H9 (cell line): ENCODE data around the gene HCRTR1. TPM values are rescaled to one million over a fixed set of nuclear protein-coding genes. Genes with fewer than 3 reads are reported as not detected.

Source experiments
- DNase-seq: peaks from one replicate; pipeline ENCODE4 v3.0.0-alpha.2; 2017
- H2AFZ ChIP-seq: one replicate; pipeline ENCODE4 v1.6.1; 2013; ENCODE audit warnings: mild to moderate bottlenecking, low read length, control low read depth, moderate library complexity
- H2AK5ac ChIP-seq: 2 replicates; pipeline ENCODE4 v1.6.1; 2013; ENCODE audit warnings: low read length, control low read depth, mixed read lengths; ENCODE audit not compliant: insufficient read length
- H2BK120ac ChIP-seq: one replicate; pipeline ENCODE4 v1.6.1; 2013; ENCODE audit warnings: low read depth, mild to moderate bottlenecking, low read length, control low read depth, inconsistent platforms; ENCODE audit not compliant: poor library complexity, severe bottlenecking
- H2BK12ac ChIP-seq: 2 replicates; pipeline ENCODE4 v1.6.1; 2013; ENCODE audit warnings: low read length, control low read depth, mixed read lengths, low read depth; ENCODE audit not compliant: insufficient read length
- H2BK15ac ChIP-seq: 2 replicates; pipeline ENCODE4 v1.6.1; 2013; ENCODE audit warnings: low read depth, low read length, control low read depth
- H2BK20ac ChIP-seq: one replicate; pipeline ENCODE4 v1.6.1; 2013; ENCODE audit warnings: low read depth, mild to moderate bottlenecking, low read length, control low read depth, inconsistent platforms; ENCODE audit not compliant: poor library complexity, severe bottlenecking
- H2BK5ac ChIP-seq: 2 replicates; pipeline ENCODE4 v1.6.1; 2013; ENCODE audit warnings: low read length, control low read depth, mixed read lengths; ENCODE audit not compliant: insufficient read length
- H3K14ac ChIP-seq: 2 replicates; pipeline ENCODE4 v1.6.1; 2013; ENCODE audit warnings: low read length, control low read depth; ENCODE audit not compliant: insufficient read depth
- H3K18ac ChIP-seq: 2 replicates; pipeline ENCODE4 v1.6.1; 2013; ENCODE audit warnings: low read depth, mild to moderate bottlenecking, mixed read lengths, low read length, control low read depth; ENCODE audit not compliant: insufficient read length
- H3K23ac ChIP-seq: 2 replicates; pipeline ENCODE4 v1.6.1; 2013; ENCODE audit warnings: low read length, control low read depth, mixed read lengths, low read depth; ENCODE audit not compliant: insufficient read length
- H3K23me2 ChIP-seq: 2 replicates; pipeline ENCODE4 v1.6.1; 2013; ENCODE audit warnings: low read depth, mild to moderate bottlenecking, mixed read lengths, low read length, control low read depth; ENCODE audit not compliant: insufficient read length, poor library complexity, severe bottlenecking
- H3K27ac ChIP-seq: 2 replicates; pipeline ENCODE4 v1.5.1; 2013; ENCODE audit warnings: low read length, control low read depth, mixed read lengths, low read depth; ENCODE audit not compliant: insufficient read length
- H3K27me3 ChIP-seq: 2 replicates; pipeline ENCODE4 v1.6.1; 2013; ENCODE audit warnings: low read length, control low read depth, inconsistent platforms; ENCODE audit not compliant: insufficient read depth
- H3K4ac ChIP-seq: 2 replicates; pipeline ENCODE4 v1.6.1; 2013; ENCODE audit warnings: low read depth, mild to moderate bottlenecking, control low read depth, inconsistent platforms, low read length, moderate library complexity
- H3K4me1 ChIP-seq: 2 replicates; pipeline ENCODE4 v1.6.1; 2013; ENCODE audit warnings: low read length, control low read depth, inconsistent platforms; ENCODE audit not compliant: insufficient read depth
- H3K4me2 ChIP-seq: 2 replicates; pipeline ENCODE4 v1.6.1; 2013; ENCODE audit warnings: low read length, control low read depth, mixed read lengths; ENCODE audit not compliant: insufficient read length, insufficient read depth
- H3K56ac ChIP-seq: 2 replicates; pipeline ENCODE4 v1.6.1; 2013; ENCODE audit warnings: low read depth, mild to moderate bottlenecking, mixed read lengths, low read length, control low read depth; ENCODE audit not compliant: insufficient read length
- H3K79me1 ChIP-seq: 2 replicates; pipeline ENCODE4 v1.6.1; 2013; ENCODE audit warnings: low read depth, mild to moderate bottlenecking, moderate library complexity, low read length, control low read depth, inconsistent platforms; ENCODE audit not compliant: insufficient read depth, poor library complexity, severe bottlenecking
- H3K79me2 ChIP-seq: 2 replicates; pipeline ENCODE4 v1.6.1; 2013; ENCODE audit warnings: low read length, control low read depth, inconsistent platforms; ENCODE audit not compliant: insufficient read depth
- H3K9ac ChIP-seq: 2 replicates; pipeline ENCODE4 v1.6.1; 2013; ENCODE audit warnings: low read length, control low read depth, mixed read lengths; ENCODE audit not compliant: insufficient read length; ENCODE audit errors: extremely low read depth
- H3K9me3 ChIP-seq: one replicate; pipeline ENCODE4 v1.6.1; 2013; ENCODE audit warnings: low read depth, low read length, inconsistent platforms; ENCODE audit not compliant: control insufficient read depth
- H3T11ph ChIP-seq: one replicate; pipeline ENCODE4 v1.6.1; 2013; ENCODE audit warnings: mild to moderate bottlenecking, low read length, control low read depth, inconsistent platforms
- H4K20me1 ChIP-seq: one replicate; pipeline ENCODE4 v1.6.1; 2013; ENCODE audit not compliant: control insufficient read depth, insufficient read length, insufficient read depth
- H4K5ac ChIP-seq: 2 replicates; pipeline ENCODE4 v1.6.1; 2013; ENCODE audit warnings: low read depth, mild to moderate bottlenecking, mixed read lengths, low read length, control low read depth; ENCODE audit not compliant: insufficient read length
- H4K8ac ChIP-seq: replicated peaks from 2 replicates; pipeline ENCODE4 v1.6.1; 2013; ENCODE audit warnings: low read length, control low read depth, mixed read lengths, low read depth; ENCODE audit not compliant: insufficient read length
- H4K91ac ChIP-seq: 2 replicates; pipeline ENCODE4 v1.6.1; 2013; ENCODE audit warnings: low read depth, mild to moderate bottlenecking, moderate library complexity, mixed read lengths, low read length, control low read depth; ENCODE audit not compliant: insufficient read length
- H3K27ac Mint-ChIP-seq, 3 experiments: 2 replicates in 2 of 3; 3 replicates in 1 of 3; pipeline ENCODE4 v1.8.0; 2020 to 2021; ENCODE audit warnings: mixed read lengths in 3 of 3, mild to moderate bottlenecking in 1 of 3, moderate library complexity in 1 of 3
- H3K27me3 Mint-ChIP-seq: 2 replicates; pipeline ENCODE4 v1.8.0; 2021; ENCODE audit warnings: low read depth, mild to moderate bottlenecking, moderate library complexity, mixed read lengths
- H3K36me3 Mint-ChIP-seq, 3 experiments: 2 replicates in 2 of 3; 3 replicates in 1 of 3; pipeline ENCODE4 v1.8.0; 2020 to 2021; ENCODE audit warnings: low read depth in 3 of 3, mixed read lengths in 3 of 3; ENCODE audit not compliant: insufficient read depth in 1 of 3
- H3K4me1 Mint-ChIP-seq, 2 experiments: 2 replicates each; pipeline ENCODE4 v1.8.0; 2020; ENCODE audit warnings: mixed read lengths in 2 of 2
- H3K4me3 Mint-ChIP-seq, 2 experiments: 2 replicates in 1 of 2; 3 replicates in 1 of 2; pipeline ENCODE4 v1.8.0; 2020 to 2021; ENCODE audit warnings: mild to moderate bottlenecking in 2 of 2, mixed read lengths in 2 of 2, moderate library complexity in 1 of 2
- H3K9me3 Mint-ChIP-seq, 2 experiments: 2 replicates in 1 of 2; 3 replicates in 1 of 2; pipeline ENCODE4 v1.8.0; 2020; ENCODE audit warnings: mild to moderate bottlenecking in 2 of 2, mixed read lengths in 2 of 2, moderate library complexity in 1 of 2
- CTCF ChIP-seq: fragments of 200-600 bp; sonication (generic); conservative IDR thresholded peaks from 3 replicates; pipeline ENCODE4 v1.8.0; 2021; ENCODE audit warnings: antibody characterized with exemption, mild to moderate bottlenecking
- WGBS: extraction: QIAGEN DNeasy Blood & Tissue Kit; methylation state at CpG from one replicate; pipeline ENCODE4 v1.1.7; 2013; ENCODE audit warnings: missing lambda C conversion rate, low lambda C conversion rate, mixed read lengths; ENCODE audit not compliant: insufficient read length; ENCODE audit errors: extremely low coverage; 5-methylcytosine and 5-hydroxymethylcytosine counted together
- total RNA-seq: library from RNA; stranded (reverse); gene quantifications from 2 replicates; pipeline ENCODE4 v1.2.1, GENCODE V29; 2021

The HCRTR1 gene
- total RNA-seq, 1 experiment from 2014 or later, result not detected

GRCh38 chr1:31666263-31666963, 48.9 kb downstream of the HCRTR1 start:
- TF ChIP-seq CTCF, result no peak
- Histone ChIP-seq H3K18ac (no peak overlapping the region), H4K20me1 (peaks cover 4% of the 10 kb centered on the region), H2BK120ac (no peak overlapping the region), H4K91ac (no peak overlapping the region), H2BK20ac (no peak overlapping the region), H3K56ac (no peak overlapping the region), H3K23me2 (no peaks in the 10 kb centered on the region), H4K5ac (no peak overlapping the region), H3K27ac (no peak overlapping the region), H2BK12ac (no peak overlapping the region), H3K27me3 (no peaks in the 10 kb centered on the region), H4K8ac (no peak overlapping the region), H3K79me2 (no peaks in the 10 kb centered on the region), H2AK5ac (no peak overlapping the region), H3K79me1 (no peaks in the 10 kb centered on the region), H3T11ph (no peak overlapping the region), H3K9me3 (no peaks in the 10 kb centered on the region), H3K4ac (no peak overlapping the region), H2BK15ac (no peak overlapping the region), H2BK5ac (no peak overlapping the region), H3K4me2 (no peak overlapping the region), H3K9ac (no peak overlapping the region), H3K14ac (no peak overlapping the region), H2AFZ (no peak overlapping the region), H3K23ac (no peak overlapping the region), H3K4me1 (no peaks in the 10 kb centered on the region; the same call in 1 of the 2 replicates)
- H3K27me3 Mint-ChIP-seq, result peaks cover 7% of the 10 kb centered on the region
- peak overlapping the region; percentile 9 to 87 (median 78); a peak in 5 of 7 replicates for H3K27ac Mint-ChIP-seq
- peaks cover 28 to 35% of the 10 kb centered on the region in 2 experiments for H3K4me1 Mint-ChIP-seq
- no CpG with 5 or more reads among the region's 10 CpGs for WGBS
- H3K36me3 Mint-ChIP-seq, result no peaks in the 10 kb centered on the region
- DNase-seq, result no peak
- H3K9me3 Mint-ChIP-seq, result no peaks in the 10 kb centered on the region; a peak in 1 of 5 replicates
- peak overlapping the region in 1 of 2 experiments; percentile 31; a peak in 2 of 5 replicates for H3K4me3 Mint-ChIP-seq
